Panc1 (cell line): ENCODE measurements around the gene UBASH3B. TPM values are rescaled to one million over a fixed set of nuclear protein-coding genes. Genes with fewer than 3 reads are reported as not detected.

Source experiments
- ATAC-seq: fragments of 200-7000 bp; cut with Tn5 transposase; 2 replicates; pipeline ENCODE4 v1.9.1; 2020; ENCODE audit warnings: mild to moderate bottlenecking, moderate library complexity
- BruUV-seq: library from RNA; stranded (reverse); fragments of 400-500 nt; replicated peaks from 2 replicates; lab custom pipeline; 2021; lab: Mats Ljungman, UMichigan
- CTCF ChIA-PET: fragments of 300-600 bp; sonication (Branson Sonifier 250); formaldehyde crosslinking; loops from one replicate; lab custom pipeline; 2022; ENCODE audit warnings: antibody characterized with exemption; lab: Charles Lee
- POLR2A ChIA-PET: fragments of 300-600 bp; sonication (Branson Sonifier 250); formaldehyde crosslinking; loops from one replicate; lab custom pipeline; 2022; ENCODE audit warnings: antibody characterized with exemption; lab: Charles Lee
- DNase-seq: peaks from one replicate; pipeline ENCODE4 v3.0.0-alpha.2; 2010; ENCODE audit warnings: low read depth, low spot score
- H3K27ac ChIP-seq: 2 replicates; pipeline ENCODE4 v1.5.1; 2011; ENCODE audit warnings: mild to moderate bottlenecking, low read length, inconsistent platforms
- H3K27me3 ChIP-seq: fragments of 200-500 bp; sonication (Bioruptor generic); 2 replicates; pipeline ENCODE4 v1.6.0; 2014; ENCODE audit warnings: low read length, inconsistent platforms; ENCODE audit not compliant: control insufficient read depth, insufficient read depth
- H3K36me3 ChIP-seq: fragments of 200-500 bp; sonication (Bioruptor generic); 2 replicates; pipeline ENCODE4 v1.5.1; 2014; ENCODE audit warnings: inconsistent platforms, mild to moderate bottlenecking, low read length, moderate library complexity; ENCODE audit not compliant: control insufficient read depth, insufficient read depth
- H3K4me1 ChIP-seq: 2 replicates; pipeline ENCODE4 v1.5.1; 2011; ENCODE audit warnings: inconsistent platforms, mild to moderate bottlenecking, low read length, moderate library complexity; ENCODE audit not compliant: control insufficient read depth, insufficient read depth
- H3K4me3 ChIP-seq, 2 experiments: 2 replicates each; pipeline ENCODE4 v1.5.1; 2011 to 2012; ENCODE audit warnings: low read depth in 2 of 2, low read length in 2 of 2, mild to moderate bottlenecking in 2 of 2, inconsistent platforms in 1 of 2, moderate library complexity in 1 of 2
- H3K9me3 ChIP-seq: fragments of 200-500 bp; sonication (Bioruptor generic); 2 replicates; pipeline ENCODE4 v1.5.1; 2014; ENCODE audit warnings: low read depth, mild to moderate bottlenecking, inconsistent platforms, low read length, moderate library complexity; ENCODE audit not compliant: control insufficient read depth, insufficient read depth
- CTCF ChIP-seq: fragments of 450-650 bp; IDR thresholded peaks from 2 replicates; pipeline ENCODE4 v1.5.1; 2017; ENCODE audit warnings: mild to moderate bottlenecking
- POLR2AphosphoS5 ChIP-seq: IDR thresholded peaks from 2 replicates; pipeline ENCODE4 v1.6.1; 2012; ENCODE audit warnings: mild to moderate bottlenecking, low read depth, low read length, moderate library complexity
- SIN3A ChIP-seq: IDR thresholded peaks from 2 replicates; pipeline ENCODE4 v1.6.1; 2012; ENCODE audit warnings: low read depth, mild to moderate bottlenecking, low read length, moderate library complexity, borderline replicate concordance; ENCODE audit not compliant: insufficient read depth
- TCF7L2 ChIP-seq: IDR thresholded peaks from 2 replicates; pipeline ENCODE4 v1.6.1; 2011; ENCODE audit warnings: mild to moderate bottlenecking, low read depth, low read length, inconsistent platforms
- in situ Hi-C: cut with HindIII; loops from 2 replicates; pipeline ENCODE4 v1.10.0; 2016; ENCODE audit warnings: low sequenced_read_pairs, low pct_unique_long_range_greater_than_20kb
- intact Hi-C: fragments of 100-400 bp; cut with micrococcal nuclease; formaldehyde crosslinking; loops from one replicate; pipeline ENCODE4 v1.10.0; 2022; ENCODE audit not compliant: unreplicated experiment
- total RNA-seq: library from RNA; stranded (reverse); gene quantifications from one replicate; pipeline ENCODE4 v1.2.1, GENCODE V29; 2021; ENCODE audit not compliant: unreplicated experiment
- TF ChIP-seq, protein P1 (sequence below), 2 experiments: IDR thresholded peaks; 2 replicates each; pipeline ENCODE4 v1.6.1; 2011 to 2012; ENCODE audit warnings: low read depth in 2 of 2, control low read depth in 1 of 2, low read length in 1 of 2, mild to moderate bottlenecking in 1 of 2, moderate library complexity in 1 of 2; ENCODE audit not compliant: insufficient read depth in 1 of 2

UBASH3B gene
- total RNA-seq, 1 experiment from 2014 or later = 55.1 TPM

DNA sequence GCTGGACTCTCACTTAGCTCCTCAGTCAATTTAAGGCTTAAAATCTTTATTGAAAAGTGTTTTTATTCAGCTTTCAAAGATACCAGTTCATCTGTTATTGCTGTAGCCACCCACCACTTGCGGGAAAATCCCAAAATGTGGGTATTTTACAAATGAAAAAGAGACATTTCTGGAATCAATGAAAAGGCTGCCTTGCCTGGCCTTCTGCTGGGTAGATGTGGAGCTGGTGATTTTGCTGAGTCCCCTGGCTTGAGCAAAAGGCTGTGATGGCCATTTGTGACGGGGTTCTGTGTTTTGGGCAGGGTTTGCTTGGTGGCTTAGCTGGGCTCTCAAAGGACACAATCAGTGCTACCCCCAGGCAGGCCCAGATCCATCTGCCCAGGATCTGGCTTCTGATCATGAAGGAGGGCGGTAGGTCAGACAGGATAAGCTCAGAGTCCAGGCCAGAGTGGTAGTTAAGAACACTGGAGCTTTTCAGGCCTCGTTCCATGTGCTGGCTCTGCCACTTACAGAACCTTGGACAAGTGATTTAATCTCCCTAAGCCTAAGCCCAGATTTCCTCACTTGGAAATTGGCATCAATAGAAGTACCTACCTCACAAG is 36.1 kb downstream of the UBASH3B start:
- TF ChIP-seq CTCF = no peak
- TF ChIP-seq SIN3A = no peak
- no peak for TF ChIP-seq TCF7L2
- TF ChIP-seq, protein P1, sequence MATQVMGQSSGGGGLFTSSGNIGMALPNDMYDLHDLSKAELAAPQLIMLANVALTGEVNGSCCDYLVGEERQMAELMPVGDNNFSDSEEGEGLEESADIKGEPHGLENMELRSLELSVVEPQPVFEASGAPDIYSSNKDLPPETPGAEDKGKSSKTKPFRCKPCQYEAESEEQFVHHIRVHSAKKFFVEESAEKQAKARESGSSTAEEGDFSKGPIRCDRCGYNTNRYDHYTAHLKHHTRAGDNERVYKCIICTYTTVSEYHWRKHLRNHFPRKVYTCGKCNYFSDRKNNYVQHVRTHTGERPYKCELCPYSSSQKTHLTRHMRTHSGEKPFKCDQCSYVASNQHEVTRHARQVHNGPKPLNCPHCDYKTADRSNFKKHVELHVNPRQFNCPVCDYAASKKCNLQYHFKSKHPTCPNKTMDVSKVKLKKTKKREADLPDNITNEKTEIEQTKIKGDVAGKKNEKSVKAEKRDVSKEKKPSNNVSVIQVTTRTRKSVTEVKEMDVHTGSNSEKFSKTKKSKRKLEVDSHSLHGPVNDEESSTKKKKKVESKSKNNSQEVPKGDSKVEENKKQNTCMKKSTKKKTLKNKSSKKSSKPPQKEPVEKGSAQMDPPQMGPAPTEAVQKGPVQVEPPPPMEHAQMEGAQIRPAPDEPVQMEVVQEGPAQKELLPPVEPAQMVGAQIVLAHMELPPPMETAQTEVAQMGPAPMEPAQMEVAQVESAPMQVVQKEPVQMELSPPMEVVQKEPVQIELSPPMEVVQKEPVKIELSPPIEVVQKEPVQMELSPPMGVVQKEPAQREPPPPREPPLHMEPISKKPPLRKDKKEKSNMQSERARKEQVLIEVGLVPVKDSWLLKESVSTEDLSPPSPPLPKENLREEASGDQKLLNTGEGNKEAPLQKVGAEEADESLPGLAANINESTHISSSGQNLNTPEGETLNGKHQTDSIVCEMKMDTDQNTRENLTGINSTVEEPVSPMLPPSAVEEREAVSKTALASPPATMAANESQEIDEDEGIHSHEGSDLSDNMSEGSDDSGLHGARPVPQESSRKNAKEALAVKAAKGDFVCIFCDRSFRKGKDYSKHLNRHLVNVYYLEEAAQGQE (IDR thresholded peaks at IDR 0.05; ENCODE audit: insufficient read depth in 1 of 2, low read depth in 2 of 2, low read length in 1 of 2) = no peak
- TF ChIP-seq POLR2AphosphoS5 = no peak
- ChIA-PET CTCF (no interaction called here), POLR2A (interaction anchor here (0.6 kb wide), 1 partner anchor 294 kb away, joined by 3 read pairs; no protein-coding TSS in a partner anchor)
- in situ Hi-C loops = no loop called here
- Histone ChIP-seq H3K4me1 (peaks cover 12% of the 10 kb centered on the region; the same call in 1 of the 2 replicates), H3K36me3 (no peaks in the 10 kb centered on the region), H3K27ac (peak overlapping the region; percentile 0; the same call in 1 of the 2 replicates), H3K9me3 (no peaks in the 10 kb centered on the region), H3K27me3 (no peaks in the 10 kb centered on the region), H3K4me3 (no peak overlapping the region)
- no TSS peak for BruUV-seq
- intact Hi-C loops = no loop called here
- no peak for DNase-seq
- ATAC-seq = no peak

DNA sequence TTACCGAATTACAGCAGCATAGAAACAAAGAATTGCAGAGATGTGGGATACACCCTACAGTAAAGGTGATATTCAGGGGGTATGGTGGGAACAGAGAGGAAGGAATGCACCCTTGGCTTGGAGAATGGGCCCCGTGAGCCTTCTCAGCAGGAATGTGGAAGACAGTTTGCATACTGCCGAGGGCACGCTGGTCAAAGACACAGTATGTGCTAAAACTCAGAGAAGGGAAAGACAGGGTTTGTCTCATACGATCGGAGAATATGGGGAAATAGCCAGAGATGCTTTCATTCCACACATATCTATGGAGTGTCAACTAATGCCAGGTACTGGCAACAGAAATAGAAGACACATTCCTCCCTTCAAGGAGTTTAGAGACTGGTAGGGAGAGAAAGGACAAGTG is 36.9 kb downstream of the UBASH3B start:
- in situ Hi-C loops (no loop called here), intact Hi-C loops (no loop called here)
- Histone ChIP-seq H3K27me3 (no peaks in the 10 kb centered on the region), H3K36me3 (no peaks in the 10 kb centered on the region), H3K9me3 (no peaks in the 10 kb centered on the region), H3K4me1 (peaks cover 12% of the 10 kb centered on the region; the same call in 1 of the 2 replicates), H3K27ac (no peak overlapping the region), H3K4me3 (no peak overlapping the region)
- no peak for ATAC-seq
- BruUV-seq = no TSS peak
- CTCF ChIA-PET = no interaction called here
- TF ChIP-seq SIN3A (no peak), POLR2AphosphoS5 (no peak), CTCF (no peak)
- DNase-seq = no peak
- POLR2A ChIA-PET = no interaction called here
